Measurements from ENCODE around the gene DHTKD1. TPM values are rescaled to one million over a fixed set of nuclear protein-coding genes. Genes with fewer than 3 reads are reported as not detected.
"Not testable (repeated sequence)": the region's sequence is repeated elsewhere in the genome, so short reads cannot be mapped to it uniquely, and the experiment has no call there.

DHTKD1 gene
- total RNA-seq, 1 experiment from 2014 or later = 20.6 TPM

GRCh38 chr10:12067336-12067735, 1.4 kb upstream of the DHTKD1 start (continued):
- no peak for TF ChIP-seq REST (IDR thresholded peaks at IDR 0.05; ENCODE audit: low read depth)
- TF ChIP-seq EZH2 (IDR thresholded peaks at IDR 0.05) = no peak

GRCh38 chr10:12071441-12071840, 2.7 kb downstream of the DHTKD1 start:
- BruUV-seq (replicated peaks) = not testable (repeated sequence)

GRCh38 chr10:12073526-12073925, 4.8 kb downstream of the DHTKD1 start:
- no peaks in the 10 kb centered on the region for H4K20me1 ChIP-seq (ENCODE audit: insufficient read depth)
- no peak overlapping the region for H3K27ac ChIP-seq (ENCODE audit: low read depth, low read length)
- CTCF ChIA-PET = no interaction called here
- H2AFZ ChIP-seq (ENCODE audit: low read depth, low read length, poor library complexity, severe bottlenecking) = no peak overlapping the region
- intact Hi-C loops (cut with micrococcal nuclease) = no loop called here
- RAD21 ChIA-PET (ENCODE audit: low non-redundant PET in 1 of 2, low total read pairs in 2 of 2, uncharacterized antibody in 2 of 2, unreplicated experiment in 2 of 2) = no interaction called here
- H3K27me3 ChIP-seq (ENCODE audit: insufficient read depth, low read length) = no peaks in the 10 kb centered on the region
- no peak overlapping the region for H3K4me2 ChIP-seq (ENCODE audit: low read length)
- no peaks in the 10 kb centered on the region for H3K9me3 ChIP-seq (ENCODE audit: control insufficient read depth in 1 of 2, insufficient read depth in 1 of 2, low read depth in 1 of 2, low read length in 2 of 2)
- H3K4me3 ChIP-seq (replicated peaks in 1 of 2; ENCODE audit: low read depth in 1 of 2, low read length in 2 of 2) = no peak overlapping the region
- no peaks in the 10 kb centered on the region for H3K36me3 ChIP-seq (ENCODE audit: control insufficient read depth in 1 of 2, insufficient read depth in 2 of 2, low read length in 2 of 2)
- no peak overlapping the region for H3K9ac ChIP-seq (ENCODE audit: low read length)
- H3K4me1 ChIP-seq (ENCODE audit: control insufficient read depth in 1 of 2, insufficient read depth in 2 of 2, low read length in 2 of 2) = peaks cover 9 to 28% of the 10 kb centered on the region in 2 experiments
- POLR2A ChIA-PET = interaction anchor here (1.2 kb wide), 1 partner anchor 31 kb away, joined by 3 read pairs; the partner anchor contains the start of gene UPF2
- H3K9me2 ChIP-seq (ENCODE audit: insufficient read depth) = no peaks in the 10 kb centered on the region
- DNase-seq (ENCODE audit: low read depth, low spot score) = no peak
- H3K79me2 ChIP-seq (ENCODE audit: insufficient read depth, low read length) = peaks cover 12% of the 10 kb centered on the region
- TF ChIP-seq MAX (IDR thresholded peaks at IDR 0.05) (no peak), REST (IDR thresholded peaks at IDR 0.05; ENCODE audit: low read depth) (no peak), JUND (IDR thresholded peaks at IDR 0.05) (no peak)
- no TSS peak for BruUV-seq (replicated peaks)
- ATAC-seq = no peak

More at GRCh38 chr10:12071441-12071840, 2.7 kb downstream of the DHTKD1 start:
- H3K4me3 ChIP-seq (replicated peaks in 1 of 2; ENCODE audit: low read depth in 1 of 2, low read length in 2 of 2); H3K9ac ChIP-seq (ENCODE audit: low read length); RAD21 ChIA-PET (ENCODE audit: low non-redundant PET in 1 of 2, low total read pairs in 2 of 2, uncharacterized antibody in 2 of 2, unreplicated experiment in 2 of 2); H3K36me3 ChIP-seq (ENCODE audit: control insufficient read depth in 1 of 2, insufficient read depth in 2 of 2, low read length in 2 of 2); H3K9me3 ChIP-seq (ENCODE audit: control insufficient read depth in 1 of 2, insufficient read depth in 1 of 2, low read depth in 1 of 2, low read length in 2 of 2); CTCF ChIA-PET; intact Hi-C loops (cut with micrococcal nuclease); POLR2A ChIA-PET; H3K27ac ChIP-seq (ENCODE audit: low read depth, low read length); H4K20me1 ChIP-seq (ENCODE audit: insufficient read depth); H3K9me2 ChIP-seq (ENCODE audit: insufficient read depth); H2AFZ ChIP-seq (ENCODE audit: low read depth, low read length, poor library complexity, severe bottlenecking); H3K27me3 ChIP-seq (ENCODE audit: insufficient read depth, low read length); ATAC-seq; DNase-seq (ENCODE audit: low read depth, low spot score): not testable (repeated sequence)
- peaks cover 15 to 41% of the 10 kb centered on the region in 2 experiments for H3K4me1 ChIP-seq (ENCODE audit: control insufficient read depth in 1 of 2, insufficient read depth in 2 of 2, low read length in 2 of 2)
- peaks cover 12% of the 10 kb centered on the region for H3K79me2 ChIP-seq (ENCODE audit: insufficient read depth, low read length)
- peak overlapping the region; percentile 57 for H3K4me2 ChIP-seq (ENCODE audit: low read length)

All from HCT116 (cell line).